ENCODE data around the gene CRIP2. TPM values are rescaled to one million over a fixed set of nuclear protein-coding genes. Genes with fewer than 3 reads are reported as not detected.

CRIP2 gene
- polyA plus RNA-seq, 1 donor (not counting 4 experiments of a cell fraction or from before 2014, with no cell fraction given), result 4.8 TPM

DNA sequence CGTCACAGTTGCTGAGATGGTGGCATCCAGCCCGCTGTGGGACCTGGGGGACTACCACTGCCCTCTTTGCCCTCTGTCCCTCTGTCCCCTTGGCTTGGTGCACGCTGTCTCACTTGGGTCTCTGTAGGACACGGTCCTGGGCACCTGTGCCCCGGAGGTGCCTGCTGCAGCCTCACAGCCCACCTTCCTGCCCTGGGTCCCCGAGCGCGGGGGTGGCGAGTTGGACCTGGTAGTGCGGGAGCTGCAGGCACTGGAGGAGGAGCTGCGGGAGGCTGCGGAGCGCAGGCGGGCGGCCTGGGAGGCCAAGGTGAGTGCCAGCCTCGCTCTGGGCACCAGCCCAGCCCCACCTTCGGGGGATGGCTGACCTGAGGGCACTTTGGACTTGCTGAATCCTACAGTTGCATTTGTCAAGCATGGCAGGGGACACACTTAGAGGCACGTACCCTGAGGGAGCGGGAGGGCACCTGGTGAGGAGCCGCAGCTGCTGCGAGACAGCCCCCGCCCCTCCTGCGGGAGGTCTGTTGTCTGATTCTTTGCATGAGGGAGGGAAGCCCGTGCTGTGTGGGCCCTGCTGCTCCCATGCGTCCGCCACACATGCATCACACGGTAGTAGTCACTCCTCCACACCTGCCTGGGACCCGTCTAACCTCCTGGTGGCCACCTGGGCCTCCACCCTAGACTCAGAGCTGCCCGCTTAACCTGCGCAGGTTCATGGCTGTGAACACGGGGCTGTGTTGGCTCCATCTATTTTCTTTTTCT lies 23.2 kb downstream of the CRIP2 start:
- Histone ChIP-seq H3K9me1 (ENCODE audit: control insufficient read depth, extremely low read depth, insufficient read depth, low read length) (no peaks in the 10 kb centered on the region), H3K4me2 (ENCODE audit: control insufficient read depth, extremely low read depth, insufficient read depth, low read depth, low read length) (no peak overlapping the region), H3K9me3 (ENCODE audit: control insufficient read depth, low read depth, low read length) (no peaks in the 10 kb centered on the region), H4K20me1 (ENCODE audit: control insufficient read depth, extremely low read depth, insufficient read depth, low read length) (no peaks in the 10 kb centered on the region), H3K4me1 (ENCODE audit: control insufficient read depth, extremely low read depth, insufficient read depth, low read length) (peaks cover 6% of the 10 kb centered on the region), H3K79me2 (ENCODE audit: control insufficient read depth, insufficient read depth, low read length) (no peaks in the 10 kb centered on the region), H2AFZ (ENCODE audit: control insufficient read depth, low read length) (no peak overlapping the region), H3K9ac (ENCODE audit: control insufficient read depth, extremely low read depth, insufficient read depth, low read length) (no peak overlapping the region), H3K27me3 (ENCODE audit: control insufficient read depth, extremely low read depth, insufficient read depth, low read length) (no peaks in the 10 kb centered on the region), H3K27ac (ENCODE audit: control insufficient read depth, insufficient read depth, low read length) (no peak overlapping the region), H3K4me3 (ENCODE audit: control insufficient read depth in 2 of 3, extremely low read depth in 1 of 3, insufficient read depth in 2 of 3, low read depth in 1 of 3, low read length in 3 of 3) (no peak overlapping the region), H3K36me3 (ENCODE audit: control insufficient read depth in 2 of 2, extremely low read depth in 1 of 2, insufficient read depth in 2 of 2, low read length in 2 of 2) (peaks cover 2 to 3% of the 10 kb centered on the region in 2 experiments)
- FAIRE-seq (no peak), DNase-seq (ENCODE audit: low read depth, low spot score) (no peak)
- dilution Hi-C loops (cut with MboI; ENCODE audit: extremely low pct_ligation_motif_present, low sequenced_read_pairs), result no loop called here
- no peak for TF ChIP-seq EZH2 (IDR thresholded peaks at IDR 0.05; ENCODE audit: low read length)
- TF ChIP-seq, protein P1, sequence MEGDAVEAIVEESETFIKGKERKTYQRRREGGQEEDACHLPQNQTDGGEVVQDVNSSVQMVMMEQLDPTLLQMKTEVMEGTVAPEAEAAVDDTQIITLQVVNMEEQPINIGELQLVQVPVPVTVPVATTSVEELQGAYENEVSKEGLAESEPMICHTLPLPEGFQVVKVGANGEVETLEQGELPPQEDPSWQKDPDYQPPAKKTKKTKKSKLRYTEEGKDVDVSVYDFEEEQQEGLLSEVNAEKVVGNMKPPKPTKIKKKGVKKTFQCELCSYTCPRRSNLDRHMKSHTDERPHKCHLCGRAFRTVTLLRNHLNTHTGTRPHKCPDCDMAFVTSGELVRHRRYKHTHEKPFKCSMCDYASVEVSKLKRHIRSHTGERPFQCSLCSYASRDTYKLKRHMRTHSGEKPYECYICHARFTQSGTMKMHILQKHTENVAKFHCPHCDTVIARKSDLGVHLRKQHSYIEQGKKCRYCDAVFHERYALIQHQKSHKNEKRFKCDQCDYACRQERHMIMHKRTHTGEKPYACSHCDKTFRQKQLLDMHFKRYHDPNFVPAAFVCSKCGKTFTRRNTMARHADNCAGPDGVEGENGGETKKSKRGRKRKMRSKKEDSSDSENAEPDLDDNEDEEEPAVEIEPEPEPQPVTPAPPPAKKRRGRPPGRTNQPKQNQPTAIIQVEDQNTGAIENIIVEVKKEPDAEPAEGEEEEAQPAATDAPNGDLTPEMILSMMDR (optimal IDR thresholded peaks at IDR 0.05 in 1 of 3, IDR thresholded peaks at IDR 0.05 in 1 of 3, conservative IDR thresholded peaks at IDR 0.05 in 1 of 3; ENCODE audit: extremely low read depth in 1 of 3, insufficient read depth in 2 of 3, low read length in 3 of 3), result no peak

DNA sequence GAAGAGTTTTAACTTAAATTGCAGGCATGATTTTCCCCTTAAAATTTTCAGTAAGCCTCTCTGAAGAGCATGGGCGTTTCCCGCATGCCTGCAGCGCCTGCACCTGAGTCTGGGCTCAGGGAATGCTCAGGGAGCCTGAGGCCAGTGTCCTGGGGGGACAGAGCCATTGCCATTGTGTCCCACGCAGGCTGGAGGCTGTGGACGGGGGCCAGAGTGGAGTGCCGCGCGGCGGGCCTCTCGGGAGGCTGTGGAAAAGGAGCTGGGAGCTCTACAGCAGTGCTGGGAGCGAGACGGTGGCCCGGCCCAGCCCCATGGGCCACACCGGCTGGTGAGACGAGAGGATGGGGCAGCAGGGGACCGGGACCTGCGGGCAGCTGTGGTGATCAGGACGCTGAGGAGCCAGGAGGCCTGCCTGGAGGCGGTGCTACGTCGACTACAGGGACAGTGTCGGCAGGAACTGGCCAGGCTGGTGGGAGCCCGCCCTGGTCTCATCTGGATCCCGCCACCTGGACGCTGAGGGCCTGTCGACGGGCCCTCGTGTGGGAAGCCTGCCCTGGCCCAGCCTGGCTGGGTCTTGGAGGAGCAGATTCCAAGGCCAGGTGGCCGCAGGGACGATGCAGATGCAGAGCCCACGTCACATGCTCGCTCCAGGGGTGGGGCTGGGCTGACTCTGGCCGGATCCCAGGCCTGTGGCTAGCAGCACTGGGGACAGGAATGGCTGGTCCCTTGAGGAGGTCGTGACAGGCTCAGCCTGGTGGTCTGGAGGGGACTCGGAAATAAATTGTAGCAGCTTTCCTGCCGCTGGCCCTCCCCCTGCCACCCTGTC lies 24.0 kb downstream of the CRIP2 start:
- no peak overlapping the region for H3K4me2 ChIP-seq (ENCODE audit: control insufficient read depth, extremely low read depth, insufficient read depth, low read depth, low read length)
- no peaks in the 10 kb centered on the region for H3K27me3 ChIP-seq (ENCODE audit: control insufficient read depth, extremely low read depth, insufficient read depth, low read length)
- TF ChIP-seq, protein P1 (optimal IDR thresholded peaks at IDR 0.05 in 1 of 3, IDR thresholded peaks at IDR 0.05 in 1 of 3, conservative IDR thresholded peaks at IDR 0.05 in 1 of 3; ENCODE audit: extremely low read depth in 1 of 3, insufficient read depth in 2 of 3, low read length in 3 of 3), result no peak
- TF ChIP-seq EZH2 (IDR thresholded peaks at IDR 0.05; ENCODE audit: low read length), result no peak
- H4K20me1 ChIP-seq (ENCODE audit: control insufficient read depth, extremely low read depth, insufficient read depth, low read length), result no peaks in the 10 kb centered on the region
- FAIRE-seq (no peak), DNase-seq (ENCODE audit: low read depth, low spot score) (no peak)
- no peak overlapping the region for H2AFZ ChIP-seq (ENCODE audit: control insufficient read depth, low read length)
- dilution Hi-C loops (cut with MboI; ENCODE audit: extremely low pct_ligation_motif_present, low sequenced_read_pairs), result no loop called here
- no peak overlapping the region for H3K4me3 ChIP-seq (ENCODE audit: control insufficient read depth in 2 of 3, extremely low read depth in 1 of 3, insufficient read depth in 2 of 3, low read depth in 1 of 3, low read length in 3 of 3)
- H3K9me3 ChIP-seq (ENCODE audit: control insufficient read depth, low read depth, low read length), result no peaks in the 10 kb centered on the region
- no peak overlapping the region for H3K27ac ChIP-seq (ENCODE audit: control insufficient read depth, insufficient read depth, low read length)
- H3K36me3 ChIP-seq (ENCODE audit: control insufficient read depth in 2 of 2, extremely low read depth in 1 of 2, insufficient read depth in 2 of 2, low read length in 2 of 2), result peaks cover 0 to 3% of the 10 kb centered on the region in 2 experiments
- H3K4me1 ChIP-seq (ENCODE audit: control insufficient read depth, extremely low read depth, insufficient read depth, low read length), result peaks cover 6% of the 10 kb centered on the region
- no peaks in the 10 kb centered on the region for H3K9me1 ChIP-seq (ENCODE audit: control insufficient read depth, extremely low read depth, insufficient read depth, low read length)
- no peaks in the 10 kb centered on the region for H3K79me2 ChIP-seq (ENCODE audit: control insufficient read depth, insufficient read depth, low read length)
- no peak overlapping the region for H3K9ac ChIP-seq (ENCODE audit: control insufficient read depth, extremely low read depth, insufficient read depth, low read length)

Measured in keratinocyte (primary cell).